OCI-LY7 (cell line): ENCODE results near the gene UGT2B15.

Experiments used
- CTCF ChIP-seq: fragments of 200-600 bp; sonication (generic); conservative IDR thresholded peaks from 2 replicates; pipeline ENCODE4 v1.5.1; 2014; ENCODE audit warnings: mild to moderate bottlenecking, antibody characterized with exemption, low read length, moderate library complexity, mixed read lengths
- EZH2phosphoT487 ChIP-seq: fragments of 200-600 bp; sonication (generic); IDR thresholded peaks from 2 replicates; pipeline ENCODE4 v1.6.1; 2018; ENCODE audit warnings: low read depth, borderline replicate concordance, mild to moderate bottlenecking, mixed run types, antibody characterized with exemption, low read length, moderate library complexity, mixed read lengths

GRCh38 chr4:68683034-68683433, 12.6 kb upstream of the UGT2B15 start:
- no peak for TF ChIP-seq EZH2phosphoT487
- no peak for TF ChIP-seq CTCF
